Stimulated activated naive CD8-positive, alpha-beta T cell treated with anti-CD3 and anti-CD28 coated beads, Interleukin-15, Interleukin-2, amounts not matched to agents 100 ng/mL and 50 ng/mL, for 24 hours (primary cell): Measurements from ENCODE around the gene SNTG2.

Experiments used
- H3K27ac Mint-ChIP-seq: one replicate; pipeline ENCODE4 v1.8.0; 2021; ENCODE audit warnings: mild to moderate bottlenecking, mixed read lengths
- H3K27me3 Mint-ChIP-seq: one replicate; pipeline ENCODE4 v1.8.0; 2021; ENCODE audit warnings: mixed read lengths
- H3K36me3 Mint-ChIP-seq: one replicate; pipeline ENCODE4 v1.8.0; 2021; ENCODE audit warnings: low read depth, mixed read lengths
- H3K4me1 Mint-ChIP-seq: one replicate; pipeline ENCODE4 v1.8.0; 2021; ENCODE audit warnings: low read depth, mixed read lengths
- H3K4me3 Mint-ChIP-seq: one replicate; pipeline ENCODE4 v1.8.0; 2021; ENCODE audit warnings: mild to moderate bottlenecking, mixed read lengths
- H3K9me3 Mint-ChIP-seq: one replicate; pipeline ENCODE4 v1.8.0; 2021; ENCODE audit warnings: mixed read lengths

SNTG2 gene

DNA sequence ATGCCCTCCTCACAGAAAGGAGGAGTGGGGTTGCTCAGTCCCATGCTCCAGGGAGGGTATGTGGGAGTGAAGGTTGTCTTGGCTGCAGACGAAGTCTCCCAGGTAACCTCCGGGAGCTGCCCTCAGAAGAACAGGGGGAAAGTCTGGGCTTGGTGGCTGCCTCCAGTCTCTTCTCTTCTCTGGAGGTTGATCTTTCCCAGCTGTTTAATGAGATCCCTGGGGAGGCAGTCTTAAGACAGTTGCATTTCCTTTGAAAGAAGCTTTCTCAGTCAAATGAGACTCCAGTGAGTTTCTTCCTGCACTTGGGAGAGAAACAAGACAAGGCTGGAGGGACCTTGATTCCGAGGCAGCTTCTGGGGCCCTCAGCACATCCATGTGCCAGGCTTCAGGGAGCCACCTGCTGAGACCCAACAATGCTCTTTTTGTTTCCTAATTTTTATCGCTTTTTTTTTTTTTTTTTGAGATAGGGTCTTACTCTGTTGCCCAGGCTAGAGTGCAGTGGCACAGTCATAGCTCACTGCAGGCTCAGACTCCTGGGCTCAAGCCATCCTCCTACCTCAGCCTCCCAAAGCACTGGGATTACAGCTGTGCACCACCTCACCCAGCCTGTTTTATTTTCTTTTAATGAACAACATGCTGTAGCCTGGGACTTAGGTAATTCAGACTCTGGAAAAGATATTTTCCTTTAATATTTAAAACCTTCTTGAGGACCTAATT lies 390.9 kb downstream of the SNTG2 start:
- H3K4me3 Mint-ChIP-seq: no peak overlapping the region
- H3K27ac Mint-ChIP-seq: no peak overlapping the region
- no peaks in the 10 kb centered on the region for H3K27me3 Mint-ChIP-seq
- no peaks in the 10 kb centered on the region for H3K36me3 Mint-ChIP-seq
- no peaks in the 10 kb centered on the region for H3K4me1 Mint-ChIP-seq
- H3K9me3 Mint-ChIP-seq: no peaks in the 10 kb centered on the region

DNA sequence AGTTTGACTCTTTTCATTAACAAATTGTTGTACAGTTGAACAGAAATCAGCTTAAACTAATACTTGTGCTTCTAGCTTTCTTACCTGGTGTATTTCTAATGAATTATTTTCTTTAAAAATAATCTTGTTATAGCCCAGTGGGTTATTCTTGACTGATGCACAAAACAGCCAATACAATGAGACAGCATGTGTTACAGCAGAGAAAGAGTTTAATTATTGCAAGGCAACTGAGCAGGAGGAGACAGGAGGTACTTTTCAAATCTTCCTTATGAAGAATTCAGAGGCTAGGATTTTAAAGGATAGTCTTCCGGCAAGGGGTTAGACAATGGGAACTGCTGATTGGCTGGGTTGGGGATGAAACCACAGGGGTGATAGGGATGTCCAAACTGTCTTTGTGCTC lies 398.1 kb downstream of the SNTG2 start:
- Mint-ChIP-seq H3K36me3 (no peaks in the 10 kb centered on the region), H3K4me1 (no peaks in the 10 kb centered on the region), H3K4me3 (no peak overlapping the region), H3K27ac (no peak overlapping the region), H3K27me3 (no peaks in the 10 kb centered on the region), H3K9me3 (no peaks in the 10 kb centered on the region)

- H3K27me3 Mint-ChIP-seq: no peaks in the 10 kb centered on the region
- no peak overlapping the region for H3K4me3 Mint-ChIP-seq
- H3K9me3 Mint-ChIP-seq: no peaks in the 10 kb centered on the region
- H3K4me1 Mint-ChIP-seq: no peaks in the 10 kb centered on the region
- no peak overlapping the region for H3K27ac Mint-ChIP-seq
- no peaks in the 10 kb centered on the region for H3K36me3 Mint-ChIP-seq
These were observed 399.5 kb downstream of the SNTG2 start for GRCh38 chr2:1350111-1350510.

- Mint-ChIP-seq H3K27ac (no peak overlapping the region), H3K36me3 (no peaks in the 10 kb centered on the region), H3K27me3 (no peaks in the 10 kb centered on the region), H3K4me3 (no peak overlapping the region), H3K4me1 (no peaks in the 10 kb centered on the region), H3K9me3 (no peaks in the 10 kb centered on the region)
These were observed 402.5 kb downstream of the SNTG2 start for GRCh38 chr2:1353124-1353523.

- H3K9me3 Mint-ChIP-seq: no peaks in the 10 kb centered on the region
- no peak overlapping the region for H3K27ac Mint-ChIP-seq
- H3K27me3 Mint-ChIP-seq: no peaks in the 10 kb centered on the region
- no peaks in the 10 kb centered on the region for H3K36me3 Mint-ChIP-seq
- H3K4me3 Mint-ChIP-seq: no peak overlapping the region
- no peaks in the 10 kb centered on the region for H3K4me1 Mint-ChIP-seq
These were observed 402.9 kb downstream of the SNTG2 start for GRCh38 chr2:1353543-1353942.

DNA sequence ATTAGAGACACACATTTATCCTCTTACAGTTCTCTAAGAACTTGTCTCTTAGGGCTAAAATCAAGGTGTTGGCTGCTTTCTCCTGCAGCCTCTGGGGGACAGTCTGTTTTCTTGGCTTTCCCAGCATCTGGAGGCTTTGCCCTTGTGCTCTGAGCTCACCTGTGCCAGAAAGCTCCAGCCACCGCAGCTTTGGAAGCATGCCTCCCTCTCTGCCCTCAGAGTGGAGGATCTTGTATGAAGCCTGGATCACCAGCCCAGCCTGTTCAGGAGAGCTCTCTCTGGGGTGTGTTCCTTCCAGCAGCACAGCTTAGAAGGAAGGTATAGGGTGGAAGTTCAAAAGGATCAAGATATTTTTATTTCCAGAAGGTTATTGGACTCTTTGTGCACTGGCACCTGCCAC lies 409.5 kb downstream of the SNTG2 start:
- no peak overlapping the region for H3K27ac Mint-ChIP-seq
- no peaks in the 10 kb centered on the region for H3K36me3 Mint-ChIP-seq
- no peaks in the 10 kb centered on the region for H3K4me1 Mint-ChIP-seq
- no peak overlapping the region for H3K4me3 Mint-ChIP-seq
- no peaks in the 10 kb centered on the region for H3K9me3 Mint-ChIP-seq
- no peaks in the 10 kb centered on the region for H3K27me3 Mint-ChIP-seq

DNA sequence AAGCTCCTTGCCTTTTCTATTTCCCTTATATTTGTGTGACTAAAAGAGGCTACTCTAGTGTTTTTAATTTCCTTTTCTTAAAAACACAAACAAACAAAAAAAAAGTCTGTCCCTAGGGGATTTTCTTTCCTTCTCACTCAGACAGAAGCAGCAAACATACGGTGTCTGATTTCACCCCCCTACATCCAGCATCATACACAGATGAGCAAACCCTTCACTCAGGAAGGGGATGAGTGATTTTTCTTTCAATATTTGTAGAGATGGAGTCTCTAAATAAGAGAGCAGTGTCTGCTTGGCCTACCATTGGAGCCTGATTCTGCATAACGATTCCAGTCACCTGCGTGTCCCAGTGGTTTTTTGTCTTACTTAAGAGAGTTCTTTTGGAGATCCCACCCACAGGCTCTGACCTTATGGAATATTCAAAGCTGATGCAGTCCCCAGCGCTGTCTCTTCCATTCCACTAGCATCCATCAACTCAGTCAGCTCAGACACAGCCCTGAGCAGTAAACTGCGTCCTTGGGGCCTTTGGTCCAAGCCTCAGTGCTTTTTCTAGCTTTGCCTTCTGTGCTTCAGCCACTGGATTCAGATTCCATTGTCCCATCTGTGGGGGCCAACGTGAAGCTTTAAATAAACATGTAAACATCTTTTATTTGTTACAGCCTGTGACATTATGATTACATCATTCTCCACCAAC lies 410.1 kb downstream of the SNTG2 start:
- no peaks in the 10 kb centered on the region for H3K36me3 Mint-ChIP-seq
- no peak overlapping the region for H3K4me3 Mint-ChIP-seq
- no peaks in the 10 kb centered on the region for H3K4me1 Mint-ChIP-seq
- no peaks in the 10 kb centered on the region for H3K27me3 Mint-ChIP-seq
- no peaks in the 10 kb centered on the region for H3K9me3 Mint-ChIP-seq
- H3K27ac Mint-ChIP-seq: no peak overlapping the region

GRCh38 chr2:1363367-1363766 lies 412.7 kb downstream of the SNTG2 start:
- no peaks in the 10 kb centered on the region for H3K36me3 Mint-ChIP-seq
- H3K27me3 Mint-ChIP-seq: no peaks in the 10 kb centered on the region
- H3K4me3 Mint-ChIP-seq: no peak overlapping the region
- H3K27ac Mint-ChIP-seq: no peak overlapping the region
- H3K9me3 Mint-ChIP-seq: no peaks in the 10 kb centered on the region
- H3K4me1 Mint-ChIP-seq: peaks cover 5% of the 10 kb centered on the region

DNA sequence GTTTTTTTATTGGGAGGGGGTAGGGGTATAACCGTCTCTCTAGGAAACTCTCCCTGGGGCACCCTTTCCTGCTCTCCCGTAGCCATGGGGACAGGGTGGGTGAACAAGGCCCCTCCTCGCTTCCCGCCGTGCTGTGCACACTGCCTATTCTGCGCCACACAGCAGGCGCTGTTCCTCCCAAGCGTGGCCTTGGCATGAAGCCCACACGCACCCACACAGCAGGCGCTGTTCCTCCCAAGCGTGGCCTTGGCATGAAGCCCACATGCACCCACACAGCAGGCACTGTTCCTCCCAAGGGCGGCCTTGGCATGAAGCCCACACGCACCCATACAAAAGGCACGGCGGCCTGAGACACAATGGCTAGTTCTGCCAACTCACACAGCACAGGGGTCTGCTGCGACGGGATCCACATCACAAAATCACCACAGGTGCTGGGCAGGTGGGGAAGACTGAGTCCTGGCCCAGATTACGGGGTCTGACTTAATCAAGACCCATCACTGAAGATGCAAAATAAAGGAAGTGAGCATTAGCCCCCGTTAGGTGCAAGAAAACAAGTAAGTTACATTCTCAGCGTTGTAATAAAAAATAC lies 416.0 kb downstream of the SNTG2 start:
- H3K9me3 Mint-ChIP-seq: no peaks in the 10 kb centered on the region
- no peaks in the 10 kb centered on the region for H3K36me3 Mint-ChIP-seq
- H3K27me3 Mint-ChIP-seq: no peaks in the 10 kb centered on the region
- H3K4me3 Mint-ChIP-seq: no peak overlapping the region
- H3K27ac Mint-ChIP-seq: no peak overlapping the region
- peaks cover 5% of the 10 kb centered on the region for H3K4me1 Mint-ChIP-seq

DNA sequence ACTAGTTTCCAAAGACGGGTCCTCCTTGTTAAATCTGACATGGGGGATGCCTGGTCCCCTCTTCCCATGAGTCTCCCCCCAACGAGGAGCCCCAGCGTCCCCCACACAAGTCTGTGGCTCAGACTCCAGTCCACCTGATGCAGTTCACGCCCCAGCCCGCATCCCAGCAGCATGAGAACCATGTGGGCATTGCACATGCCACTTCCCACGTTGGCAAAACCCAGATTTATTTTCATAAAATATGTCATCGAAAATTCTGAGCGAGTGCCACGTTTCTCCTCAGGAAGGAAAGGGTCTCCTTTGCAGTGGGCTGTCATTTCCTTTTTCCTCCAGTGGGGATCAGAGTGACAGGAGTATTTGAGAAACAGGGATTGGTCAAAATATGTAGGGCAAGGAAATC lies 417.0 kb downstream of the SNTG2 start:
- Mint-ChIP-seq H3K36me3 (no peaks in the 10 kb centered on the region), H3K4me3 (no peak overlapping the region), H3K27ac (no peak overlapping the region), H3K4me1 (peaks cover 5% of the 10 kb centered on the region), H3K27me3 (peaks cover 6% of the 10 kb centered on the region), H3K9me3 (no peaks in the 10 kb centered on the region)

GRCh38 chr2:1369905-1370304 lies 419.3 kb downstream of the SNTG2 start:
- peaks cover 6% of the 10 kb centered on the region for H3K27me3 Mint-ChIP-seq
- no peaks in the 10 kb centered on the region for H3K9me3 Mint-ChIP-seq
- no peak overlapping the region for H3K27ac Mint-ChIP-seq
- peaks cover 5% of the 10 kb centered on the region for H3K4me1 Mint-ChIP-seq
- H3K36me3 Mint-ChIP-seq: no peaks in the 10 kb centered on the region
- H3K4me3 Mint-ChIP-seq: no peak overlapping the region

DNA sequence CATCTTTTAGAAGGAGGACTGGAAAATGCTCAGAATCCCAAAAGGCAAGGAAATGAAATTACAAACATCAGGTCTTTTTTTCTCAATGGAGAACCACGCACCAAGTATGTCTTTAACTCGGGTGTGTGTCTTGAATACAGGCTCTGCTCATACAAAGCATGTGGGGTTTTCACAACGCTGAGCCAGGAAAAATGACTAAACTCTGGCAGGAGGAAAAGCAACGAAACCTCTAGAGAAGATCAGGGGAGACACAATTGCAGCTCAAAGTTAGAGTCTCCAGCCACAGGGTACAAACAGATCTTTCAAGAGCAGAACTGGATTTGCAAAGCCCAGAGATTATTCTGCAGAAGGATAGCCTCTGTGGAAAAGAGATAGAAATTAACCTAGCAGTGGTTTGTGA lies 419.8 kb downstream of the SNTG2 start:
- no peaks in the 10 kb centered on the region for H3K9me3 Mint-ChIP-seq
- peaks cover 5% of the 10 kb centered on the region for H3K4me1 Mint-ChIP-seq
- H3K27me3 Mint-ChIP-seq: peaks cover 6% of the 10 kb centered on the region
- H3K27ac Mint-ChIP-seq: no peak overlapping the region
- no peak overlapping the region for H3K4me3 Mint-ChIP-seq
- no peaks in the 10 kb centered on the region for H3K36me3 Mint-ChIP-seq

- no peaks in the 10 kb centered on the region for H3K9me3 Mint-ChIP-seq
- H3K4me3 Mint-ChIP-seq: no peak overlapping the region
- H3K36me3 Mint-ChIP-seq: no peaks in the 10 kb centered on the region
- no peak overlapping the region for H3K27ac Mint-ChIP-seq
- peaks cover 6% of the 10 kb centered on the region for H3K27me3 Mint-ChIP-seq
- H3K4me1 Mint-ChIP-seq: peaks cover 3% of the 10 kb centered on the region
These were observed 420.4 kb downstream of the SNTG2 start for GRCh38 chr2:1371082-1371481.

DNA sequence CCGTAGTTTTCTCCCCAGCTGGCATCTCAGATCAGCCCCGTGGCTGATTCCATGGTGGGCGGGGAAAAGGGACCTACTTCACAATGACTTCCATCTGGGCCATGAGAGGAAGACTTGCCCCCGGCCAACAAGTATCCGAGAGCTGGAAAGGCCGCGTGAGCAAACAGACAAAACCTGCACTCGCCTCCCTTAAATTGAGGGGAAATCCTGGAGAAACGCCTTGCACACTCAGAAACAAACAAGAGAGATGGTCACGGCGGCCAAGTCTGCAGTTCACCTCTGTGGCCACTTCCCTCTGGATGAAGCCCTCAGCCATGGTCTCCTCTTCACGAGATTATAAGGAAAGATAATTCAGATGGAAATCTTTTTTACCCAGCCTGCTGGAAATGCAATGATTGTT lies 423.2 kb downstream of the SNTG2 start:
- no peaks in the 10 kb centered on the region for H3K9me3 Mint-ChIP-seq
- H3K36me3 Mint-ChIP-seq: no peaks in the 10 kb centered on the region
- H3K4me1 Mint-ChIP-seq: no peaks in the 10 kb centered on the region
- H3K27ac Mint-ChIP-seq: no peak overlapping the region
- peaks cover 6% of the 10 kb centered on the region for H3K27me3 Mint-ChIP-seq
- no peak overlapping the region for H3K4me3 Mint-ChIP-seq

DNA sequence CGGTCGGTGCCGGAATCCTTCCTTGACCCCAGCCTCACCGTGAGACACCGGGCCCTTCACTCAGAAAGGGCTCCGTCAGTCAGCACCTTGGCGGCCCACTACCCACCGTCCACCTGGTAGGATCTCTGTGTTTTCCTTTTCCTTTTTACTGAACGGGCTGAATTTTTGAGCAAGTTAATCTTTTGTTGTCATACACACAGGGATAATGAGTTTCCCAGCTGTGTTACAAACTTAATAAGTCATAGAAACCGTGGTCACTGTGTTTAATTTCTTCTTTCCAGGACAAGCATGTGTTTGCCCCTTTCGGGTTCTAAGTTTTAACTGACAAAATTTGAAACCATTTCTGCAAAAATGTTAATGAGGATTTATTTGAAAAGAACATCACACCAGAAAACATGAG lies 423.6 kb downstream of the SNTG2 start:
- peaks cover 6% of the 10 kb centered on the region for H3K27me3 Mint-ChIP-seq
- no peaks in the 10 kb centered on the region for H3K4me1 Mint-ChIP-seq
- H3K36me3 Mint-ChIP-seq: no peaks in the 10 kb centered on the region
- H3K9me3 Mint-ChIP-seq: no peaks in the 10 kb centered on the region
- H3K27ac Mint-ChIP-seq: no peak overlapping the region
- no peak overlapping the region for H3K4me3 Mint-ChIP-seq
